Melanocyte of skin (primary cell): ENCODE results near the gene CFAP97. TPM values are rescaled to one million over a fixed set of nuclear protein-coding genes. Genes with fewer than 3 reads are reported as not detected.

Experiments used
- total RNA-seq, 2 donors: library from RNA; depleted of rRNA; stranded (reverse); fragments of >200 nt; gene quantifications; 2 replicates each; pipeline ENCODE4 v1.2.3, GENCODE V29; 2012

CFAP97 gene
- total RNA-seq: 10 to 100 TPM; 45.1 to 49.0 TPM

GRCh38 chr4:185203486-185204237 lies at the start of gene CFAP97:
TSS of gene CFAP97 (minus strand) at chr4:185204000. CDS start at chr4:185191196, 12,804 bp downstream.

DNA sequence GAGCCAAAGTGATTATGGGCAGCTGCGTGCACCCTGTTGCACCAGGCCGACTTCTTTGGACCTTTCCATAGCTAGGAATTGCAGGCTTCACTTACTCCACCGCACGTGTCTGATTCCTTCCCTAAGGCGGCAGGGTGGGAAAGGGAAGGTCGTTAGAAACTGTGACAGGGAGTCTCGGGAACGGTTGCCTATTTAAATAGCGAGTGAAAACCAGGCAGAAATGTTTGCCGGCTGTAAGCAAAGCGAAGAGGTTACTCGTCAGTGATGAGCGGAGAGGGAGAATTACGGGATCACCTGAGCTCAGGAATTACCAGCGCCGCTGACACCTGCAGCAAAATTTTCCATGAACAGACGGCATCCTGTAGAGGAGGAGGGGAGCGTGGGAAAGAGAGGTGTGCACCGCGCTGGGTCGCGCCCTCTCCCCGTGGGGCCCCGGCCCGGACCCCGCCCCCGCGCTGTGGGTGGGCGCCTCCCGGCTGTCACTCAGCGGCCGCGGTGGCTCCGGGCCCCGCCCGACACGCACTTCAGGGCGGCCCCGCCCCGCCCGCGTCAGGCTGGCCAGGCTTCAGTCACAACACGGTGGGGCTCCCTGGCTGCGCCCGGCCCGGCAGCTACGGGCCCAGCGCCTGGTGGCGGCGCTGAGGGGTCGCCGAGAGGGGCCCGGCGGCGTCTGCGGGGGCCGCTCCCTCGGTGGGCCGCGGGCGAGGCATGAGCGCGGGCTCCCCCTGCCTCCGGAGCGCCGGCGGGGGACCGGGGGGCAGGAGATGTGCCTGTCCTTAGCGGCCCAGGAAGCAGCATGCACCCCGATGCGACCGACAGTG lies 5.4 kb upstream of the CFAP97 start, which contains the start of gene SNX25:
TSS of gene SNX25 (plus strand) at position 568 of the 821 bp plus-strand sequence. CDS start at position 797, 229 bp downstream.

GRCh38 chr4:185142912-185143600 lies 60.7 kb downstream of the CFAP97 start, which contains the start of gene SLC25A4:
TSS of gene SLC25A4 (plus strand) at chr4:185143266. CDS start at chr4:185143373, 107 bp downstream.

Other genes starting within 250 kb of the CFAP97 start
- not detected for gene HELT, start 185.5 kb downstream of the CFAP97 start, total RNA-seq
- gene SLC25A4, start 60.7 kb downstream of the CFAP97 start, total RNA-seq: 10 to 100 TPM; 27.6 to 35.8 TPM
- 10 to 100 TPM; 55.4 to 74.3 TPM for gene SNX25, start 5.6 kb upstream of the CFAP97 start, total RNA-seq
- gene LRP2BP, start 191.9 kb upstream of the CFAP97 start, total RNA-seq: 1 to 10 TPM in 1 of 2 donors, under 1 TPM in 1; 1.00 to 1.0 TPM
- 10 to 100 TPM; 11.3 to 13.1 TPM for gene ANKRD37, start 192.8 kb upstream of the CFAP97 start, total RNA-seq
- 10 to 100 TPM; 41.0 to 42.7 TPM for gene UFSP2, start 222.0 kb upstream of the CFAP97 start, total RNA-seq